Hepatic stellate cell (primary cell): Measurements from ENCODE around the gene CCDC201.

ENCODE experiments used
- DNase-seq: peaks from one replicate; pipeline ENCODE4 v3.0.0; 2011; ENCODE audit warnings: low spot score

The CCDC201 gene, protein sequence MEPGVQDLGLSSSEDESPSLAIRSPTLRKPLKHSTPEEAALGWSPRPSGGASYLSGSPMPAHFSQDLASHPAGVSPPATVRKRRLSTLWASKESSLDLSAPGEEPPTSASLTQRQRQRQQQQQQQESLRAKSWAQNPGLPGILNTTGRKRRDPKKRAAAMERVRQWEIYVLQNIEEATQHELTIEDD

DNA sequence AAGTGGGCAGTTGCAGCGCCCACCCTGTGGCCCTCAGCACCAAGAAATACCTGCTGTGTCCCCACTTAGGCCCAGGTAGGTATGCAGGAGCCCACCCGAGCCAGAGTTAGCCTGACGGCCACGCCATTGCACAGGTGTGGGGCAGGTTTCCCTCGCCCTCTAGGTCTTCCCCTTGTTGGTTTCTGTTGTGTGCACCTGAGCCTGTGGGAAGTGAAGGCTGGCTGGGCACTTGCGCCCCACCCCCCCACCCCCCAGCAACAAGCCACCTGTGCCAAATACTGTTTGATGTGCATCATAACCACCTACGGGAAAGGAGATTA lies at the start of gene CCDC201:
Gene CCDC201 (minus strand): TSS at position 48 of the 320 bp plus-strand sequence. CDS start 75 bp downstream, outside the sequence.
- no peak for DNase-seq

DNA sequence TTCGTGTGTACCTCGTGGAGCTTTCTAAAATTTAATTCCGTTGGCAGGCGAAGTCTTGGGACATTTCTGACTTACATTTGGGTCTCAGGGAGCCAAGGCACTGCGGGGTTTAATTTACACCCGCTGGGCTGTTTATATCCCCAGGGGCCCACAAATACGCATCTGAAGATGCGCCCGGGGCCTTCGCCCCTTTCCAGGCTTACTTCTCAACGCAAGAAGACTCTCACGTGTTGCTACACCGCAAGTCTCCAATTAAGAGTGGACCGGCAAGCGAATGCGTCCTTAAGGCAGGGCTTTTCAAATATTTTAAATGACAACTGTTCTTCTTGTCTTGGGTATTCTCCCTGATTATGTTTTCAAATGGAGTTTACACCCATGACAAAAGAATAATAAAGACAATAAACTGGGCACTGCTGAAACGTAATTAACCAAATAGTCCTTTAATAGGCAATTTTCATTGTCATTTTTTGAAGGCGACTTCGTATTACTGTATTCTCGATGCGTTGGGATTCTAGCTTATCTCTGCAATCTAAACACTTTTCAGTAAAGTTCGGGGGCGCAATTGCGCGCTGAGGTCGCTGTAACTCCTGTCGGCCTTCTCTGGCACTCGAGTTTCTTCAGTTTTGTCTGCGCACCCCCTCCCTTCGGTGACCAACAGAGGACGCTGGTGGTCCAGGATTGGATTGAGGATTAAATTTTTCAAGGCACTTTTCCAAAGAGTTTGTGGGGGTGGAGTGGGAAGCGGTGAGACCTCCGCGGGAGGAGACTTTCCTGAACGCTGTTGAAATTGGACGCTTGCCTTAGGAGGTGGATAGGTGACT lies 49.0 kb upstream of the CCDC201 start:
- peak; percentile 65 for DNase-seq

DNA sequence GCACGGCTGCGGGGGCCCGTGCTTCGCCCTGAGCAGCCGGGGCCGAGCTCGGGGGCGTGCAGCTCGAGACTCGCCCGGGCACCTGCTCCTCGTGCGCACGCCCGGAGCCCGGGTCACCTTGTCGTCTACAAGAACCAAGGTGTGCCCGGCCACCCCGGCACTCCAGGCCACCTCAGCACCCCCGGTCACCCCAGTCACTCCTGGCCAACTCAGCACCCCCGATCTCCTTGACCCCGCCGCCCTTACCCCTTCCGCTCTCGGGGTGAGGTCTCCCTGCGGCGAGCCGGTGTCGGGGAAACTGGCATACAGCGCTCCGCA lies 48.5 kb upstream of the CCDC201 start:
- no peak for DNase-seq

DNA sequence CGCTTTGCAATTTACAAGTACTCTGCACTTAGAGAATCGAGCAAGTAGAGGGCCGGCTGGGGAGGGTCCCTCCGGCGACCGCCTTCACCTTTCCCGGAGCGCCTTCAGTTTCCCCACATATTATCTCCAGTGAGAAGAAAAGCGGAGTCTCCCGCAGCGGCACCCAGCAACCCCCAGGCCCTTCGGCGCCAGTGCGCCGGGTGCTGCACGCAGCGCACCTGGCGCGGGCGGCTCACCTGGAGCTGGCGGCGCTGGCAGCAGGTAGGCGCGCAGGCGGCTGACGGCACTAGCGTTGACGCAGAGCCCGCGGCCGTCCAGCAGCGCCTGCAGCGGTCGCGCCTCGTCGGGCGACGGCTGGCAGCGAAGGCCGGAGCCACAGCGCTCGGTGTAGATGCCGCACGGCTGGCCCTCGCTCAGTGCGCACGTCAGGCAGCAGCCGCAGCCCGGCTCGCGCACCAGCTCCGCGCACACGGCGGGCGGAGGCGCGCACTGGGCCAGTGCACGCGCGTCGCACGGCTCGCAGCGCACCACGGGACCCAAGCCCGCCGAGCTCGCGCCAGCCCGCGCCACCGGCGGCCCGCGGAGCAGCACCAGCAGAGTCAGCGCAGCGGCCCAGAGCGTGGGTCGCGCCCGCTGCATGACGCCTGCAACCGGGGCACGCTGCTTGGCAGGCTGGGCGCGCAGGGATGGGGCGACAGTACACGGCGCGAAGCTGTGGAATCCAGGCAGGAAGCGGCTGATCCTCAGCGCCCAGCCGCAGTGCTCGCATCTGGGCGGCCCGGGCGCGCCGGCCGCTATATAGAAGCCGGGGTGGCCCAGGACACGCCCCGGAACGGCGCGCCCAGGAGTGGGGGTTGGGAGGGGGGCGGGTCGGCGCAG lies 47.9 kb upstream of the CCDC201 start, which contains the start of gene IGFBP3:
Gene IGFBP3 (minus strand): TSS at position 771 of the 879 bp plus-strand sequence. CDS start 132 bp downstream, at position 639.
- peak; percentile 70 for DNase-seq

DNA sequence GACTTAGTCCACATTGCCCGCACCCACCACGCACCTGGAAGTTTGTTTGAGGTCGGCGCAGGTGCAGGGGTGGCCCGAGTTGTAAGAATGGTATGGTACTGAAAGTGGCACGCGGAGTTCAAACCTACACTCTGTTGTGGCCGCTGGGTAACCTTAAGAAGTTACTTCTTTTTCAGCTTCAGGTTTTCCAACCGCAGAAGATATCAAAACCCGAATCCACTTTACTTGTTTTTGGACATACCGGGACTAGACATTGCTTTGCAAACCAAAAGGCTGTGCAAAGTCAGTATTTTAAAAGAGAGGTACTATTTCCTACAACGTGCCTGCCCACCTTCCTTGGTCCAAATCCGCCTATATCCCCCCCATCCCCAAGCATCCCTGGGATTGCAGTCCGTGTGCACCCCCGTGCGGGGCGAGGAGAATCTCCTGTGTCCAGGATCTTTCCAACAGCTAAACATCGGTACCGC lies 47.1 kb upstream of the CCDC201 start:
- no peak for DNase-seq

DNA sequence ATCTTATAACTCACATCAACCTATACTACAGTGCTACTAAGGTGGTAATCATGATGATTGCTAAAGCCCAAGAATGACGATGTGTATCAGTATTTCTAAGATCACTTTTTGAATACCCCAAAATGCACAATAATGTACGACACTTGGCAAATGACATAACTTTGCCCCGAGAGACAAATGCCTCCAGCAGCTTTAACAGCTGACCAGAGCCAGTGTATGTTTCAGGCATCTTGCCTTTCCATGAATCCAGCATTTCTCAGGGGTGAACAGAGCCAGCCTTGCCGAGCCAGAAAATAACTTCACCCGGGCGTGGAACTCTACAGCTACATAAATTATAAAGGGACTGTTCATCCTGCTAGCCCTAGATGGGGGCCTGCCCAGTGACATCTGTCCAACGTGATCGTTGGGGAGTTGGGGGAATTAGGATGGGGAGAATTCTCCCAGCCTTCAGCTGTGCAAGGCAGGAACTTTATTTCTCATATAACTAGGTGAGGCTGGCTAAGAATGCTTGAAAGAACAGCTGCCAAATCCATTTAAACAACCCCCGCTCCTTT lies 46.4 kb upstream of the CCDC201 start:
- no peak for DNase-seq

DNA sequence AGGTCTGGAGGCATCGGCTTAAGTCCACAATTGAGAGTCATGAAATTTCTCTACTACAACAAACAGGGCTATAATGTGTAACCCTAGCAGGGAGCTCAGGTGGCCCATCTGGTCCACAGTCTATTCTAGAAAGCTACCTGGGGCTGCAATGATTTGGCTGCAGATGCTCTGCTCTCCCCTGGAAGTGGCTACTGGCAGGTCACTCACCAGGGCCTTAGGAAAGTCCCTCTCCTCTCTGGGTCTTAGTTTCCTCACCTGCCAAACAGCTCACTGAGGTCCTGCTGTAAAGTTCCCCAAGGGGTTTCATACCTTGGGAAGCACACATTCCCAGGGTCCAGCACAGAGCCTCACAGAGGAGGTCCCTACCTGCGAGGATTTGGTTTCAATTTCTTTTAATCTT lies 45.7 kb upstream of the CCDC201 start:
- no peak for DNase-seq

DNA sequence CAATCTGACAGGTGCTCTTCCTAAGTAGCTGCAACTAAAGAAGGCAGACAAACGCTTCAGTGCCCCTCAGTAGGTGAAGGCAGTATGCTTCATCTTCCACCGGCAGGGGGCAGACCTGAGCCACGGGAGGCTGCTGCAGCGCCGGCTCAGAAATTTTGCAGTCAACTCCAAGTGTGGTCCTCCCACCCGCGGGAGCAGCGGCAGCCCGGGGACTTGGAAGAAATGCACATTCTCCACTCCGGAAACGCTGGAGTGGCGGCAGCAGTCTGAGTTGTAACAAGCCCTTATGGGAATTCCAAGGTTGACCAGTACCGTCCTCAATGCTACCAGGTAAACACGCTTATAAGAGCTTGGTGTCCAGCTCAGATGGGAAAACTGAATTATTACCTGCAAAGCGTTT lies 44.8 kb upstream of the CCDC201 start:
- peak; percentile 87 for DNase-seq

DNA sequence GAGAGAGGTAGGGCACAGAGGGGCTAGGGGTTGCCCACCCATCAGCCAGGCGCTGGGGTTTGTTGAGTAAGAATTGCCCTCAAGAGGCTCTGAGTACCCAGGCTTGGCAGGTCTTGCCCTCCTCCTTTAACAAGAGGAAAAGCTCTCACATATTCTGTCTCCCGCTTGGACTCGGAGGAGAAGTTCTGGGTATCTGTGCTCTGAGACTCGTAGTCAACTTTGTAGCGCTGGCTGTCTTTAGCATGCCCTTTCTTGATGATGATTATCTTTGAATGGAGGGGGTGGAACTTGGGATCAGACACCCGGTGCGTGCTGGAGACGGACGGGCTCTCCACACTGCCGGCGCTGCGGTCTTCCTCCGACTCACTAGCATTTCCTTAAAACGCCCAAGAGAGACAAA lies 44.2 kb upstream of the CCDC201 start:
- no peak for DNase-seq

DNA sequence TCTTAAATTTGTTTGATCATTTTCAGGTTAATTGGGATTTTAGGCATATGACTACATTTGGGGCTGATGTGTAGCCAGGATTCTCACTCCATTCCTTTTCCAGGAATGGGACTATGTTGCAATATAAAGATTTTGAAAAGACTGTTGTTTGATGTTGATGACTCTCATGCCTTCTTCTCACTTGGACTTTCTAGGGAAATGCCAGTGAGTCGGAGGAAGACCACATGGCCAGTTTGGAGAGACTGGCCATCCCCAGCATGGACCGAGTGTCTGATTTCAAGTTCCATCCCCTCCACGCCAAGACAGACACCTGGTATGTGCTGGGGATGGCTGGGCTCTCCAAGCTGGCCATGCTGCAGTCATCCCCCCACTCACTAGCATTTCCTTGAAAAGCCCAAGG lies 42.7 kb upstream of the CCDC201 start:
- no peak for DNase-seq

DNA sequence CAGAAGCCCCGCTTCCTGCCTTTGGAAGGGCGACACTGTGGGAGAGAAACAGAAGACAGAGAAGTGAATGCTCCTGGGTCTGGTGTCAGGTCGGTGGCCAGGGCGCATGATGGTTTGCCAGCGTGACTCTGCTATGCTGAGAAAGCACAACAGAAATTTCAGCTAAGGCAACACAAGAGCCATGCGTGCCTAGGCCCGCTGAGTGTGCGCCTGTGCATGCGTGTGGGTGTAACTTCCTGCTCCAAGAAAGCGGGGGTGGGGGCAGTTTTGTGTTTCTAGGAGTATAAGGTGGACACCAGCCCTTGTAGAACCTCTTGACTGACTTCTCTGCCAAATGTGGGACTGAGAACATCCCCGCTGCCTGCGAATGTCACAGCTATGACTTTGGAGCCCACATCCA lies 42.0 kb upstream of the CCDC201 start:
- DNase-seq = no peak

DNA sequence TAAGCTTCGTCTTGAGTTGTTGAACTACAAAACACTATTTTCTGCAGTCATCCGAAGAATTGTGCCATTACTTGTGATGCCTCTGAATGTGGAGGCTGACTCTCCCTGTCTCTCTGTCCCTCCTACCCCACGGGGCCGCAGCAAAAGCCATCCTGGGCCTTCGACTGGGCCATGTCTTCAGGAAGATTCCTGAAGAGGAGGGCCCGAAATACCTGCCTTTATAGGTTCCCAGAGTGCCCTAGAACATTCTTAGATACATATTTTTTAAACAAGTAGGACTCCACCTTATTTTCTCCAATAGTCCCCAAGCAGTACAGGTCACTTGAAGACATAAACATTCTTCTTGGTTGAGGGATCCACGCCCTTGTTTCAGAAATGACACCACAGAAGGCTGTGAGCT lies 40.1 kb upstream of the CCDC201 start:
- DNase-seq = no peak

DNA sequence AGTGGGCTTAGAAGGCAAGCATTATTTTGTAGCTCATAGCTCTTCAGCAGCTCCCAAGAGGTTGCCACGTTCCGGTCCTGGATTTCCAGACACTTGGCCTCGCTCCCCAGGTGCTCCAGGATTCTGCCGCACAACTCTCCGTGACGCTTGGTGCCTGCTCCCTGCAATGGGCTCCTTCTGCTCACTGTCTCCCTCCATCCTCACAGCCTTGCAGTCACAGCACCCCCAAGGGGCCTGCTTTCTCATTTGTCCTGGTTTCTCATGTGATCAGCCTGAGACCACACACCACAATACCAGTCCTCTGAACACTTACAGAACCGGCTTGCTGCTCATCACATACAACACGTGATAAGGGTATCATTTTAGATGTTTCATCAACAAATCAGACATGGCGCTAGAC lies 38.4 kb upstream of the CCDC201 start:
- no peak for DNase-seq

DNA sequence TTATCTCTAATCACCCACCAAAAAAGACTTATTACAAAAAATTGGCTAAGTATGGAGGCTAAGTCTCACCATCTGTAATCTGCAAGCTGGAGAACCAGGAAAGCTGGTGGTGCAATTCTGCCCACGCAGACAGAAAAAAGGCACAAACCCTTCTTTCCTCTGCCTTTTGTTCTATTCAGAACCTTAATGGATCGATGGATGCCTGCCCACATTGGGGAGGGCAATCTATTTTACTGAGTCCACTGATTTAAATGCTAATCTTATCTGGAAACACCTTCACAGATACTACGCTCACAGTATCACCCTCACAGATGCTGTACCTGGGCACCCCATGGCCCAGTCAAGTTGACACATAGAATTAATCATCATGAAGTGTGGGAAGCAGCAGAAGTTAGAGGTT lies 38.0 kb upstream of the CCDC201 start:
- DNase-seq = no peak

DNA sequence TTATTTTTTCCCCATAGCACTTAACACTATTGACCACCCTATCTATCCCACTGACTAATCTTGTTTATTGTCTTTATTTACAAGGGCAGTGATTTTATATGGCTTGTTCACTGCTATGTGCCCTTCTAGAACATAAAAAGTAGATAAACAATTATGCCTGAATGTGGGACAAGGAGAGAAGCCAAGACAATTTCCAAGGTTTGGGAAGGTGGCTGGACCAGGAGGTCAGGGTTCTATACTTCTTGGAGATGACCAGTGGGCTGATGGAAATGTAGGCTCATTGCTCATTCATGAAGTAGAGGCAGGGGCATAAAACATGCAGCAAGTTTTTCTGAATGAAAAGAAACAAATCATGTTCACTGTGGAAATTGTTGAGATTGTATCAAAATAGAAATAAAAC lies 36.7 kb upstream of the CCDC201 start:
- no peak for DNase-seq

DNA sequence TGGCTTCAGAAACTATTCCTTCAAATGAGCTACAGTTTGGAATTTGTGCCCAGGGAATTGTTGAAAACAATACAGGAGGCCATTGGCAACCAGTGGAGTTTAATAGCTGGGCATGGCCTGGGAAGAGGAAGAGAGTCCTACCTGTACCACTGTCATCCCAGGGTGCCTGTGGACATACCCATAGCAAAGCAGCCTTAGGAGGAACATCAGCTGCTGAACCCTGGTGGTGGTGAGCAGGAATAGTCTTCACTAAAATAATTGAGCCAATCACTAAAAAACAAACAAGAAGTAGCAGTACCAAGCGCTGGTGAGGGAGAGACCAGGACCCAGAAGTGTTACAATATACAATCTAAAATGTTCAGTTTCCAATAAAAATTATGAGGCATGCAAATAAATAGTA lies 29.9 kb upstream of the CCDC201 start:
- no peak for DNase-seq

DNA sequence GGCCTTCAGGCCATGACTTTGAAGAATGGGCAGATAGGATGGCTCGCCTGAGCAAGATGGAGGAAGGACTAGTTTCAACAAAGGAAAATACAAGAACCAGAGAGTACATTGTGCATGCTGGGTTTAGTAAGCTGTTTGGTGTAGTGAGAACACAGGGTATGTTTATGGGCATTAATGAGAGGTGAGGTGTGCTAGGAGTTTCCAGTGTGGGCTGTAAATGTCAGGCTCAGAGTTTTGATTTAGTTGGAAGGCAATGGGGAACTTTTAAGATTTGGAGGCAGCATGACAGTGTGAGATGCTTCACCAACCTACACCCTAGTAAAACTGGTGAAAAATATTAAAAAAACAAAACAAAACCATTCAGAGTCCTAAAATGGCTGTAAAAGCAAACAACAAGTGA lies 28.7 kb upstream of the CCDC201 start:
- no peak for DNase-seq

DNA sequence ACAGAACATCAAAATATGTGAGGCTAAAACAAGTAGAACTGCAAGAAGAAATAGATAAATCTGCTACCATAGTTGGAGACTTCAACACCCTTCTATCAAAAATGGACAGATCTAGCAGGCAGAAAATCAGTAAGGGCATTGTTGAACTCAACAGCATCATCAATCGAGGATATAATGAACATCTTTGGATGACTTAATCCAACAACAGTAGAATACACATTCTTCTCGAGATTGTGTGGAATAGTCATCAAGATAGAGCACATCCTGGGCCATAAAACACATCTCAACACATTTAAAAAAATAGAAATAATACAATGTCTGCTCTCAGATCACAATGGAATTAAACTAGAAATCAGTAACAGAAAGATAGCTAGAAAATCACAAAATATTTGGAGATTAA lies 25.3 kb upstream of the CCDC201 start:
- no peak for DNase-seq

DNA sequence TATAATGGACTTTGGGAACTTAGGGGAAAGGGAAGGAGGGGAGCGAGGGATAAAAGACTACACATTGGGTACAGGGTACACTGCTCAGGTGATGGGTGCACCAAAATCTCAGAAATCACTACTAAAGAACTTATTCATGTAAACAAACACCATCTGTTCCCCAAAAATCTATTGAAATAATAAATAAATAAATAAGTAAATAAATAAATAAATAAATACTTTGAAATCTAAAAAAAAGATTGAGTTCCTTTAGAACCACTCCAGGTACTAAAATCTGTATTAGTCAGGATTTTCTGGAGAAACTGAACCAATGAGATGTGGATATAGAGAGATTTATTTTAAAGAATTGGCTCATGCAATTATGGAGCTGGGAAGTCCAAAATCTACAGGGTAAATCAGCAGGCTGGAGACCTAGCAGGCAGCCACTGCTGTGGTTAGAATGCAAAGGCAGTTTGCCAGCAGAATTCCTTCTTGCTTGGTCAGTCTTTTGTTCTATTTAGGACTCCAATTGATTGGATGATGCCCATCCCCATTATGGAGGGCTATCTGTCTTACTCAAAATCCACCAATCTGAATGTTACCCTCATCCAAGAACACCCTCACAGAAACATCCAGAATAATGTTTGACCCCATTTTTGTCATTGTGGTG lies 24.3 kb upstream of the CCDC201 start:
- DNase-seq = no peak

DNA sequence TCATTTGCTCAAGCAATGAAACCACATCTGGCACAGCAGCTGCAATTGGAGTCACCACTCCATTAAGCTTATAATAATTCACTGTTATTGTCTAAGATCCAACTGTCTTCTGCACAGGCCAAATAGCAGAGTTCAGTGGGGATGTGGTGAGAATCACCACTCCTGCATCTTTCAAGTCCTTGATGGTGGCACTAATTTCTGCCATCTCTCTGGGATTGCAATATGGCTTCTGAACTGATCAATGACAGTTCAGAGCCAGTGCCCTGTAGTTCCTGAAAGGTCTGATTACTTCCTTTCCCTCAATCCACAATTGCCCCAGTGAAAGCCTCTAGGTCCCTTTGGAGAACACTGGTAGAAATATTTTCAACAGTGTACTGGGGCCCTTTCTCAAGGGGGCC lies 21.8 kb upstream of the CCDC201 start:
- no peak for DNase-seq

DNA sequence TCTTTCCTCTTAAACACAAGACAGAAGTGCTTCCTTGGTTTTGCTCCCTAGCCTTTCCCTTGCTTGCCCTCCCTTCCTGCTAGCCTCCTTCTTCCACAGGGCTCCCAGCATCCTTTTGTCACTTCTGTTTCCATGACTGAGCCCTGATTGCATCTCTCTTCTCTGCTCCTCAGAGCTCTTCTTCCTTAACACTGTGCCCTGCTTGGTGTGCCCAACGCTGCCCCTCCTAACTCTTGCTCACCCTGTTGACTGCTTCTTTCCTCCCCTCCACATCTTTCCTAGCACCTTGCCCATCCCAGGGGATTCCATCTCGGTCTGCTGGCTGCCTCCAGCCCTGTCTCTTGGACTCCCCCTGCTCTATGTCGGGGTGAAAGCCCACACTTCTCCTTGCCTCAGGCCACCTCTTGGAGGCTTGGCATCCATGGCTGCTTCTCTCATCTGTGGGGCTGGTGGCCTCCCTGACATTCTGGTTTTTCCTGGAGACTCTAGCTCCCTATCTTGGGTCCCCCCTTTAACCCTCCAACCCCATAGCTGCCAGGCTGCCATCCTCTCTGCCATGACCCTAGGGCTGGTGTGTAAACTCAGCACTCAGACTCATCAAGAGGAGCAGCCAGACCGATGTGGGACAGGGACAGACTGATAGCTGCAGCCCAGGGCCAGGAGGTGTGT lies 21.2 kb upstream of the CCDC201 start:
- no peak for DNase-seq
